Heart left ventricle (tissue), 16 donors: Measurements from ENCODE around the gene VAMP2. TPM values are rescaled to one million over a fixed set of nuclear protein-coding genes. Genes with fewer than 3 reads are reported as not detected.

Experiments
- ATAC-seq, 4 donors: fragments of 200-7000 bp; cut with Tn5 transposase; one replicate each; pipeline ENCODE4 v1.9.1; 2020 to 2022; ENCODE audit warnings: moderate library complexity in 4 of 4, mild to moderate bottlenecking in 3 of 4, moderate number of reproducible peaks in 1 of 4
- DNase-seq, 5 donors: peaks; one replicate each; pipeline ENCODE4 v3.0.0-alpha.2; 2020
- H3K27ac ChIP-seq, 12 donors: fragments of 200-600 bp; sonication (generic) in 4 of 12; one replicate each; pipeline versions ENCODE4 v1.5.0 to v1.8.0; 2016 to 2022; ENCODE audit warnings: mild to moderate bottlenecking in 2 of 12
- H3K27me3 ChIP-seq, 9 donors: fragments of 200-600 bp; sonication (generic) in 2 of 9; one replicate each; pipeline versions ENCODE4 v1.5.1 to v1.8.0; 2016 to 2022; ENCODE audit warnings: mild to moderate bottlenecking in 3 of 9
- H3K36me3 ChIP-seq, 9 donors: fragments of 200-600 bp; sonication (generic) in 2 of 9; one replicate each; pipeline versions ENCODE4 v1.5.0 to v1.8.0; 2018 to 2022; ENCODE audit warnings: mild to moderate bottlenecking in 2 of 9
- H3K4me1 ChIP-seq, 12 donors: fragments of 200-600 bp; sonication (generic) in 4 of 12; one replicate each; pipeline versions ENCODE4 v1.5.0 to v1.8.0; 2016 to 2022; ENCODE audit warnings: mild to moderate bottlenecking in 3 of 12
- H3K4me3 ChIP-seq, 12 donors: fragments of 200-600 bp; sonication (generic) in 4 of 12; one replicate each; pipeline versions ENCODE4 v1.5.0 to v1.8.0; 2017 to 2022; ENCODE audit warnings: mild to moderate bottlenecking in 9 of 12, moderate library complexity in 4 of 12
- H3K9me3 ChIP-seq, 12 donors: fragments of 200-600 bp; sonication (generic) in 4 of 12; one replicate each; pipeline versions ENCODE4 v1.5.0 to v1.8.0; 2016 to 2022; ENCODE audit warnings: mild to moderate bottlenecking in 1 of 12
- POLR2A ChIP-seq, 2 donors: fragments of 450-650 bp; IDR thresholded peaks; one replicate each; pipeline ENCODE4 v1.6.1; 2017; ENCODE audit warnings: antibody characterized with exemption in 2 of 2, mild to moderate bottlenecking in 2 of 2, moderate library complexity in 2 of 2
- WGBS, 4 donors: extraction: QIAGEN DNeasy Blood & Tissue Kit in 2 of 4; methylation state at CpG; one replicate each; pipeline versions ENCODE4 v1.1.5 to v1.1.7; 2013 to 2018; 5-methylcytosine and 5-hydroxymethylcytosine counted together
- intact Hi-C, 10 donors: fragments of 100-400 bp; cut with DNase I; formaldehyde crosslinking; loops; one replicate each; pipeline versions ENCODE4 v1.11.1 to v1.14.2; 2022
- polyA plus RNA-seq, 2 donors: library from polyadenylated mRNA; stranded (reverse); fragments of 200-250 nt; gene quantifications; one replicate each; pipeline ENCODE4 v1.2.3, GENCODE V29; 2013
- total RNA-seq, 9 donors: library from RNA; depleted of rRNA in 2 of 9; stranded (reverse); fragments of >200 nt in 2 of 9; fragmentation: NEBNext Ultra II Directional in 3 of 9; extraction: Animal tissue kit (Norgen Biotek cat#: 25700) in 3 of 9; gene quantifications; one replicate each; pipeline versions ENCODE4 v1.1.0 to v1.2.4, GENCODE V29; 2016 to 2023
- TF ChIP-seq, protein P1 (sequence below), 12 donors: fragments of 200-600 bp; sonication (generic) in 4 of 12; IDR thresholded peaks; one replicate each; pipeline versions ENCODE4 v1.5.0 to v1.8.0; 2018 to 2022; ENCODE audit warnings: antibody characterized with exemption in 12 of 12, mild to moderate bottlenecking in 5 of 12
- donor health status: ischemic (EF 13 %, LVEDD 7.1; RV severe dilation, severe dysfunction).
- donor health status: healthy with polysubstance abuse.
- donor health status: DM: no; HTN: yes; CAD: no.
- donor health status: DM: no; HTN: no; CAD: no.
- donor health status: ischemic (EF 25% LVEDD 6.9; RV normal size, moderate dysfunction).
- donor health status: ischemic (EF 25% LVEDD 5.7; RV mildly dilated, moderate dysfunction).
- donor health status: healthy.
- donor health status: DM: yes; HTN: yes; CAD: no.
- donor health status: ischemic (EF 35%, LVEDD 5.7; RV mildly dilated, moderate dysfunction).
- donor health status: nonischemic (EF 11% LVEDD 7.7; RV severe dilation, severe dysfunction).
- donor health status: DM: yes; HTN: yes; CAD: no.
- donor health status: PGD.
- donor health status: ischemic (EF 29% LVEDD 5.4; RV normal size, mild dysfunction).
- donor health status: nonischemic (EF 23%, LVEDD 6.1; RV moderate dilation, normal function).

Gene VAMP2
- total and polyA plus RNA-seq, 11 donors, result 21.5 to 67.2 (median 50.6) TPM

DNA sequence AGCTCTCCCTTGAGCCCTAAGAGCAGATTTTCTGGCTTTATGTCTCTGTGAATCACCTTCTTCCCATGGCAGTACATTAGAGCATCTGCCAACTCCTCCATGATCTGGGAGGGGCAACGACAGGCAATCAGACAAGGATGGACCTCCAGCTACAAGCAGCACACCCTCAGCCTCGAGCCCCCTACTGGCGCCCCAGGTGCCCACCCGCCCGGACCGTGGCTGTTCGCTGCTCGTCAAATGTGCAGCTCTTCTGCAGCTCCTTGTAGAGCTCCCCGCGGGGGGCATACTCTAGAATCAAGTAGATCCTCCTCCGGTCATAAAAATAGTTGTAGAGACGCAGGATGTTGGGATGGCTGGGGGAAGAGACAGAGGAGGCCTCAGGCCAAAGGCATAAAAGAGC is 43.8 kb upstream of the VAMP2 start:
- Histone ChIP-seq H3K27me3 (no peaks in the 10 kb centered on the region), H3K4me1 (peaks cover 0 to 22% (median 8%) of the 10 kb centered on the region in 12 donors), H3K4me3 (no peak overlapping the region), H3K27ac (no peak overlapping the region), H3K36me3 (no peaks in the 10 kb centered on the region), H3K9me3 (no peaks in the 10 kb centered on the region)
- no peak for ATAC-seq
- DNase-seq, result no peak
- intact Hi-C loops, result no loop called here
- WGBS, 4 donors, result 89 to 95% (median 94%) methylated on average over 12 of the region's 12 CpGs
- TF ChIP-seq, protein P1, sequence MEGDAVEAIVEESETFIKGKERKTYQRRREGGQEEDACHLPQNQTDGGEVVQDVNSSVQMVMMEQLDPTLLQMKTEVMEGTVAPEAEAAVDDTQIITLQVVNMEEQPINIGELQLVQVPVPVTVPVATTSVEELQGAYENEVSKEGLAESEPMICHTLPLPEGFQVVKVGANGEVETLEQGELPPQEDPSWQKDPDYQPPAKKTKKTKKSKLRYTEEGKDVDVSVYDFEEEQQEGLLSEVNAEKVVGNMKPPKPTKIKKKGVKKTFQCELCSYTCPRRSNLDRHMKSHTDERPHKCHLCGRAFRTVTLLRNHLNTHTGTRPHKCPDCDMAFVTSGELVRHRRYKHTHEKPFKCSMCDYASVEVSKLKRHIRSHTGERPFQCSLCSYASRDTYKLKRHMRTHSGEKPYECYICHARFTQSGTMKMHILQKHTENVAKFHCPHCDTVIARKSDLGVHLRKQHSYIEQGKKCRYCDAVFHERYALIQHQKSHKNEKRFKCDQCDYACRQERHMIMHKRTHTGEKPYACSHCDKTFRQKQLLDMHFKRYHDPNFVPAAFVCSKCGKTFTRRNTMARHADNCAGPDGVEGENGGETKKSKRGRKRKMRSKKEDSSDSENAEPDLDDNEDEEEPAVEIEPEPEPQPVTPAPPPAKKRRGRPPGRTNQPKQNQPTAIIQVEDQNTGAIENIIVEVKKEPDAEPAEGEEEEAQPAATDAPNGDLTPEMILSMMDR (IDR thresholded peaks at IDR 0.05), result no peak
- TF ChIP-seq POLR2A (IDR thresholded peaks at IDR 0.05), result no peak

DNA sequence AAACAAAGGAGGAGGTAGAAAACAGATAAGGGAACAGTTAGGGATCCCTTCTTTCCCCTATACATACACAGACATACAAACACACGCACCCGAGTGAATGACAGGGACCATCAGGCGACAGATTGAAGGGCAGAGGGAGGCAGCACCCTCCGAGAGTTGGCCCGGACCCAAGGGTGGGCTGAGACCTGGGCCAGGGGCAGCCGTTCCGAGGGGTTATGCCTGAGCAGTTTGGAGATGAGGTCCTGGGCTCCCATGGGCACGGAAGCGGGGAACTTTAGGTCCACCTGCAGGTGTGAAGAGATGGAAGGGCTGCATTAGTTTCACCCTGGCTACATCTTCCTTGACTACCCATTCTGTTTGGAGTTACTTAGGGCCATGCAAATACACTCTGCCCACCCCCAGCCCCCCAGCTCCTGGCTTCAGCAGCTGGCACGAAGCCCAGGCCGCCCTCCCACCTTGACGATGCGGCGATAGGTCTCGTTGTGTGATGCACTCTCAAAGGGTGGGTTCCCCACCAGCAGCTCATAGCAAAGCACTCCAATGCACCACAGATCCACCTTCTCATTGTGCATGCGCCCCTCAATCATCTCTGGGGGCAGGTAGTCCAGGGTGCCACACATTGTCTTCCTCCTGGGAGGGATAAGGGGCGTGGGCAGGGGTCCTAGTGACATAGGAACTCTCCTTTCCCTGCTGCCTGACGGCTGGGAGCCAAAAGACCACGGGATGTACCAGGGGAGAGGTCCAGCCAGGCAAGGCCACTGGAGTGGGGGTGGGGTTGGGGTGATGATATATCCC is 42.2 kb upstream of the VAMP2 start:
- H3K36me3 ChIP-seq, result no peaks in the 10 kb centered on the region
- no peaks in the 10 kb centered on the region for H3K9me3 ChIP-seq
- no peak for ATAC-seq
- peaks cover 0 to 16% (median 2%) of the 10 kb centered on the region in 12 donors for H3K4me1 ChIP-seq
- H3K27ac ChIP-seq, result no peak overlapping the region
- H3K27me3 ChIP-seq, result no peaks in the 10 kb centered on the region
- DNase-seq, result no peak
- TF ChIP-seq, protein P1 (IDR thresholded peaks at IDR 0.05), result no peak
- no peak for TF ChIP-seq POLR2A (IDR thresholded peaks at IDR 0.05)
- H3K4me3 ChIP-seq, result no peak overlapping the region
- intact Hi-C loops, result no loop called here
- WGBS, 4 donors, result 87 to 95% (median 90%) methylated on average over 19 of the region's 19 CpGs

DNA sequence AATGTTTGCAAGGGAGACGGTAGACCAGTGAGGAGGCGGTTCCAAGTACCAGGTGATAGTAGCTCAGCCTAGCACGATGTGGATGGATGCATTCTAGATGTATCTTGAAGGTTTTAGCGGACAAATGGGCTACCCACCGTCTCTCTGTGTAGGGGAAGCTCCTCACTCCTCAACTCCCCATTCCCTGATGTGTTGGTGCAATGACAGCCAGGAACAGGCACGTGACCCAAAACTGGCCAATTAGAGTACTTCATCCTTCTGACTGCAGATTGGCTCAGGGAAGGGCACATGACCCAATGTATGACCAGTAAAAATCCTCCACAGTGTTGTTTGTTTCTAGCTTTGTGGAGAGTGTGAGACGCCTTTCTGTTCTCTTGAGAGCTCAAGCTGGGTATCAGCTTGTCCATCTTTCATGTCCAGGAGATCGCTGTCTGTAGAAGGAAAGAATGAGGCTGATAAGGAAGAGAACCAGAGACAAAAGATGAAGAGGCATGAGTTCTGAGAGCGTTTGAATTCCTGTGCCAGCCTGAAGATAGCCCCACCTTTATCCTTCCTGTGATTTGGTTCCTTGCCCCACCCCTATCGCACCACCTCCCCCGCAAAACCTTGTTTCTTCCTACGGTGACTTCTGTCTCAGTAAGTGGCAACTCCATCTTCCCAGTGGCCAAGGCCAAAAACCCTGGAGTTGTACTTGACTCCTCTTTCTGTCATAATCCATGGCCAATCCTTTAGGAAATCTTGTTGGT is 29.5 kb upstream of the VAMP2 start:
- intact Hi-C loops, result loop anchor here in 1 of 10 donors (1.0 to 10.0 kb wide), 2 partner anchors 8 to 183 kb away; partner anchors contain the start of gene KRABD2

More for the DNA sequence above, 29.5 kb upstream of the VAMP2 start:
- 7 to 11% (median 8%) methylated on average over 12 of the region's 12 CpGs for WGBS, 4 donors
- TF ChIP-seq, protein P1 (IDR thresholded peaks at IDR 0.05), result no peak
- peak in 1 of 2 donors; percentile 89 for TF ChIP-seq POLR2A (IDR thresholded peaks at IDR 0.05)
- Histone ChIP-seq H3K36me3 (no peaks in the 10 kb centered on the region), H3K9me3 (no peaks in the 10 kb centered on the region), H3K4me3 (peak overlapping the region in 11 of 12 donors; percentile 23 to 56 (median 38)), H3K27ac (peak overlapping the region; percentile 71 to 88 (median 84)), H3K4me1 (peaks cover 6 to 48% (median 35%) of the 10 kb centered on the region in 12 donors), H3K27me3 (no peaks in the 10 kb centered on the region)
- peak in 4 of 5 donors; percentile 88 to 91 (median 90) for DNase-seq
- ATAC-seq, result peak; percentile 56 to 70 (median 61)
